HepG2 (cell line): ENCODE data around the gene LRP1B. TPM values are rescaled to one million over a fixed set of nuclear protein-coding genes. Genes with fewer than 3 reads are reported as not detected.

Experiments used
- ATAC-seq: fragments of 200-7000 bp; cut with Tn5 transposase; 3 replicates; pipeline ENCODE4 v1.9.1; 2020; ENCODE audit warnings: mild to moderate bottlenecking, moderate library complexity
- BruUV-seq: library from RNA; stranded (reverse); fragments of 400-500 nt; replicated peaks from 2 replicates; lab custom pipeline; 2021; lab: Mats Ljungman, UMichigan
- CTCF ChIA-PET: fragments of 300-600 bp; formaldehyde crosslinking; extraction: SDS; loops from one replicate; lab custom pipeline; 2021; ENCODE audit warnings: low total read pairs, inconsistent platforms, low intra/inter-chr PET ratio; lab: Yijun Ruan, JAX
- POLR2A ChIA-PET: fragments of 350-600 bp; sonication (Branson Sonifier 250); formaldehyde crosslinking; loops from one replicate; lab custom pipeline; 2020; ENCODE audit warnings: antibody characterized with exemption, inconsistent platforms; lab: Yijun Ruan, JAX
- DNase-seq: peaks from one replicate; pipeline ENCODE4 v3.0.0-alpha.2; 2015; ENCODE audit warnings: low spot score
- FAIRE-seq: peaks from 3 replicates; lab custom pipeline; 2011; peaks lifted over from hg19 to GRCh38; lab: Jason Lieb, UNC
- H2AFZ ChIP-seq: one replicate; pipeline ENCODE4 v1.6.1; 2011; ENCODE audit warnings: low read length, inconsistent platforms
- H3K27ac ChIP-seq: fragments of 300-600 bp; 3 replicates; pipeline ENCODE4 v1.8.0; 2011; ENCODE audit warnings: mixed run types, mild to moderate bottlenecking, mixed read lengths, low read length, inconsistent platforms; ENCODE audit not compliant: insufficient read depth; ENCODE audit errors: extremely low read length
- H3K27me3 ChIP-seq, 2 experiments: fragments of 200-600 bp in 1 of 2; 2 replicates in 1 of 2; 3 replicates in 1 of 2; pipeline versions ENCODE4 v1.6.0 to v1.8.0; 2011; ENCODE audit warnings: low read length in 2 of 2, mild to moderate bottlenecking in 2 of 2, moderate library complexity in 2 of 2, inconsistent platforms in 1 of 2; ENCODE audit not compliant: insufficient read depth in 2 of 2, control insufficient read depth in 1 of 2
- H3K36me3 ChIP-seq, 2 experiments: fragments of 200-600 bp in 1 of 2; replicated peaks in 1 of 2; 2 replicates in 1 of 2; 3 replicates in 1 of 2; pipeline versions ENCODE4 v1.5.1 to v1.8.0; 2011; ENCODE audit warnings: low read length in 2 of 2, inconsistent platforms in 1 of 2; ENCODE audit not compliant: insufficient read depth in 2 of 2, control insufficient read depth in 1 of 2
- H3K4me1 ChIP-seq: 2 replicates; pipeline ENCODE4 v1.5.1; 2012; ENCODE audit warnings: low read length, inconsistent platforms; ENCODE audit not compliant: insufficient read depth
- H3K4me2 ChIP-seq: 2 replicates; pipeline ENCODE4 v1.6.0; 2011; ENCODE audit warnings: low read depth, low read length, inconsistent platforms
- H3K4me3 ChIP-seq, 3 experiments: fragments of 200-600 bp in 1 of 3; sonication (generic), shearing (Covaris generic) in 1 of 3; replicated peaks in 1 of 3; 2 replicates each; pipeline ENCODE4 v1.5.1; 2011 to 2016; ENCODE audit warnings: low read length in 3 of 3, inconsistent platforms in 2 of 3, low read depth in 2 of 3, mild to moderate bottlenecking in 2 of 3, control low read depth in 1 of 3, mixed read lengths in 1 of 3; ENCODE audit not compliant: insufficient read depth in 1 of 3
- H3K79me2 ChIP-seq: one replicate; pipeline ENCODE4 v1.6.1; 2011; ENCODE audit warnings: low read length, inconsistent platforms; ENCODE audit not compliant: insufficient read depth
- H3K9ac ChIP-seq: 2 replicates; pipeline ENCODE4 v1.6.0; 2011; ENCODE audit warnings: mild to moderate bottlenecking, low read depth, low read length, inconsistent platforms; ENCODE audit not compliant: insufficient read depth
- H3K9me3 ChIP-seq: 2 replicates; pipeline ENCODE4 v1.5.1; 2012; ENCODE audit warnings: mild to moderate bottlenecking, low read length
- H4K20me1 ChIP-seq: 2 replicates; pipeline ENCODE4 v1.6.0; 2011; ENCODE audit warnings: inconsistent platforms, mild to moderate bottlenecking, low read length, moderate library complexity; ENCODE audit not compliant: insufficient read depth
- CBX2 ChIP-seq, 2 experiments: fragments of 200-600 bp in 1 of 2; sonication (generic); formaldehyde crosslinking in 1 of 2; IDR thresholded peaks; 2 replicates each; pipeline versions ENCODE4 v1.7.0 to v1.8.1; 2018 to 2022; ENCODE audit warnings: low read depth in 2 of 2, low read length in 1 of 2, mild to moderate bottlenecking in 1 of 2, missing genetic modification reagents in 1 of 2
- CENPX ChIP-seq: sonication (generic); formaldehyde crosslinking; IDR thresholded peaks from 2 replicates; pipeline ENCODE4 v1.9.0; 2021; ENCODE audit warnings: mild to moderate bottlenecking, missing genetic modification reagents, moderate library complexity
- HDAC1 ChIP-seq: sonication (generic); formaldehyde crosslinking; IDR thresholded peaks from 2 replicates; pipeline ENCODE4 v1.5.1; 2020; ENCODE audit warnings: mild to moderate bottlenecking, missing genetic modification reagents
- KLF13 ChIP-seq: sonication (generic); formaldehyde crosslinking; IDR thresholded peaks from 2 replicates; pipeline ENCODE4 v1.4.0; 2020; ENCODE audit warnings: mild to moderate bottlenecking, missing genetic modification reagents
- MEIS2 ChIP-seq: sonication (generic); formaldehyde crosslinking; IDR thresholded peaks from 2 replicates; pipeline ENCODE4 v1.9.0; 2021; ENCODE audit warnings: mild to moderate bottlenecking, missing genetic modification reagents
- RBM22 ChIP-seq: fragments of 200-400 bp; formaldehyde crosslinking; optimal IDR thresholded peaks from 2 replicates; pipeline ENCODE3; 2017; ENCODE audit warnings: mild to moderate bottlenecking, low read length, moderate library complexity
- SNAPC2 ChIP-seq: sonication (generic); formaldehyde crosslinking; IDR thresholded peaks from 2 replicates; pipeline ENCODE4 v1.8.1; 2022; ENCODE audit warnings: mild to moderate bottlenecking, missing genetic modification reagents
- UBTF ChIP-seq: sonication (generic); formaldehyde crosslinking; IDR thresholded peaks from 2 replicates; pipeline ENCODE4 v1.4.0; 2020; ENCODE audit warnings: mild to moderate bottlenecking, missing genetic modification reagents
- ZFP37 ChIP-seq: sonication (generic); formaldehyde crosslinking; IDR thresholded peaks from 2 replicates; pipeline ENCODE4 v1.4.0; 2020; ENCODE audit warnings: missing genetic modification reagents, borderline replicate concordance
- ZIK1 ChIP-seq: sonication (generic); formaldehyde crosslinking; IDR thresholded peaks from 2 replicates; pipeline ENCODE4 v1.5.0; 2020; ENCODE audit warnings: mild to moderate bottlenecking, low read depth, missing genetic modification reagents, borderline replicate concordance
- ZNF280D ChIP-seq: sonication (generic); formaldehyde crosslinking; IDR thresholded peaks from 2 replicates; pipeline ENCODE4 v1.5.1; 2020; ENCODE audit warnings: mild to moderate bottlenecking, missing genetic modification reagents
- ZNF282 ChIP-seq: fragments of 450-650 bp; IDR thresholded peaks from 2 replicates; pipeline ENCODE4 v1.6.1; 2018; ENCODE audit not compliant: partially characterized antibody
- ZNF543 ChIP-seq: sonication (generic); formaldehyde crosslinking; IDR thresholded peaks from 2 replicates; pipeline ENCODE4 v1.4.0; 2020; ENCODE audit warnings: mild to moderate bottlenecking, missing genetic modification reagents
- ZNF879 ChIP-seq: sonication (generic); formaldehyde crosslinking; IDR thresholded peaks from 2 replicates; pipeline ENCODE4 v1.8.1; 2023; ENCODE audit warnings: missing genetic modification reagents
- ZSCAN12 ChIP-seq: sonication (generic); formaldehyde crosslinking; IDR thresholded peaks from 2 replicates; pipeline ENCODE4 v1.9.0; 2021; ENCODE audit warnings: mild to moderate bottlenecking, missing genetic modification reagents
- WGBS: methylation state at CpG from one replicate; pipeline ENCODE4 v1.1.6; 2017; ENCODE audit warnings: low lambda C conversion rate; 5-methylcytosine and 5-hydroxymethylcytosine counted together
- in situ Hi-C: cut with HindIII; loops from 2 replicates; pipeline ENCODE4 v1.10.0; 2017; ENCODE audit warnings: low pct_unique_long_range_greater_than_20kb; ENCODE audit not compliant: extremely low pct_ligation_motif_present
- intact Hi-C: fragments of 100-400 bp; cut with micrococcal nuclease; formaldehyde crosslinking; loops from one replicate; pipeline ENCODE4 v1.10.0; 2022; ENCODE audit not compliant: unreplicated experiment
- polyA plus RNA-seq, 8 experiments: library from polyadenylated mRNA; depleted of rRNA in 3 of 8; stranded (reverse) in 7 of 8; unstranded in 1 of 8; fragments of >200 nt; fragmentation: Illumina TruSeq in 4 of 8; extraction: Trizol in 4 of 8; gene quantifications; 2 replicates each; pipeline versions ENCODE4 v1.2.1 to v1.2.3, GENCODE V29; 2011 to 2016; ENCODE audit warnings: low read depth in 4 of 8, missing spikeins in 1 of 8, mixed read lengths in 1 of 8; ENCODE audit not compliant: insufficient read depth in 1 of 8
- total RNA-seq, 5 experiments: library from RNA; depleted of rRNA; stranded (reverse); fragments of >200 nt; fragmentation: Illumina TruSeq; extraction: Trizol; gene quantifications; 2 replicates each; pipeline ENCODE4 v1.2.3, GENCODE V29; 2016; ENCODE audit warnings: low read depth in 1 of 5

LRP1B gene
- total and polyA plus RNA-seq, 2 of the 13 experiments (the other 11 are each of a cell fraction or from before 2014, with no cell fraction given), result 0.04 TPM; not detected in 1

- TF ChIP-seq ZNF280D (CRISPR knock-in tag) (no peak), MEIS2 (no peak), KLF13 (CRISPR knock-in tag) (no peak), ZNF879 (CRISPR knock-in tag) (no peak), RBM22 (no peak), ZNF543 (CRISPR knock-in tag) (no peak), CENPX (no peak), ZFP37 (no peak)
Observed at GRCh38 chr2:141508086-141508752, 622.6 kb downstream of the LRP1B start (continued).

GRCh38 chr2:141506135-141506534 is 624.7 kb downstream of the LRP1B start:
- no peak for DNase-seq
- H3K9ac ChIP-seq, result no peak overlapping the region
- H3K4me1 ChIP-seq, result no peaks in the 10 kb centered on the region
- FAIRE-seq, result no peak
- no peaks in the 10 kb centered on the region for H3K79me2 ChIP-seq
- TF ChIP-seq SNAPC2 (CRISPR knock-in tag) (no peak), UBTF (CRISPR knock-in tag) (no peak), ZNF282 (no peak), ZSCAN12 (CRISPR knock-in tag) (no peak), HDAC1 (CRISPR knock-in tag) (no peak), ZIK1 (CRISPR knock-in tag) (no peak), CBX2 (IDR thresholded peaks at IDR 0.05; ENCODE audit: low read depth, low read length) (no peak), CBX2 (CRISPR knock-in tag; IDR thresholded peaks at IDR 0.05; ENCODE audit: low read depth) (no peak)
- no peak overlapping the region for H3K4me2 ChIP-seq
- no peak overlapping the region for H3K4me3 ChIP-seq
- H3K9me3 ChIP-seq, result no peaks in the 10 kb centered on the region
- intact Hi-C loops (no loop called here), in situ Hi-C loops (no loop called here)
- 0% methylated on average over 2 of the region's 2 CpGs for WGBS
- H3K27me3 ChIP-seq, result no peaks in the 10 kb centered on the region
- no peak for ATAC-seq
- H2AFZ ChIP-seq, result no peak overlapping the region
- no peaks in the 10 kb centered on the region for H4K20me1 ChIP-seq
- POLR2A ChIA-PET, result no interaction called here
- no TSS peak for BruUV-seq
- CTCF ChIA-PET, result no interaction called here
- no peak overlapping the region for H3K27ac ChIP-seq
- no peaks in the 10 kb centered on the region for H3K36me3 ChIP-seq
